ENCODE data around the gene CLDN22.

CLDN22 gene

DNA sequence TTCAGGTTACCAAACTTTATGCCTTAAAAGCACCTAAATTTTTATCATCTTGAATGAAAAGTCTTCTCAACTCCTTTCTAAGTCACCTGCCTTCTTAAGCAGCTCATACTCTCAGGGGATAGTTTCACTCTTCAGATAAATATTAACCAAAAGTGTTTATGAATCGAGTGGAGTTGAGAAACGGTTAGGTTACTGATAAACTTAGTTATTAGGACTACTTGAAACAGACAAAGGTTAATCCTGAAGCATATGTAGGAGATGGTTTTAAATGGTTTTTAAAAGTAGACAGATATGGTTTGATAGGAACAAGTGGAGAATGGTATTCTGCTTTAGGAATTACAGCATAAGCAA, 32.8 kb downstream of the CLDN22 start:
- TF ChIP-seq, protein P1, sequence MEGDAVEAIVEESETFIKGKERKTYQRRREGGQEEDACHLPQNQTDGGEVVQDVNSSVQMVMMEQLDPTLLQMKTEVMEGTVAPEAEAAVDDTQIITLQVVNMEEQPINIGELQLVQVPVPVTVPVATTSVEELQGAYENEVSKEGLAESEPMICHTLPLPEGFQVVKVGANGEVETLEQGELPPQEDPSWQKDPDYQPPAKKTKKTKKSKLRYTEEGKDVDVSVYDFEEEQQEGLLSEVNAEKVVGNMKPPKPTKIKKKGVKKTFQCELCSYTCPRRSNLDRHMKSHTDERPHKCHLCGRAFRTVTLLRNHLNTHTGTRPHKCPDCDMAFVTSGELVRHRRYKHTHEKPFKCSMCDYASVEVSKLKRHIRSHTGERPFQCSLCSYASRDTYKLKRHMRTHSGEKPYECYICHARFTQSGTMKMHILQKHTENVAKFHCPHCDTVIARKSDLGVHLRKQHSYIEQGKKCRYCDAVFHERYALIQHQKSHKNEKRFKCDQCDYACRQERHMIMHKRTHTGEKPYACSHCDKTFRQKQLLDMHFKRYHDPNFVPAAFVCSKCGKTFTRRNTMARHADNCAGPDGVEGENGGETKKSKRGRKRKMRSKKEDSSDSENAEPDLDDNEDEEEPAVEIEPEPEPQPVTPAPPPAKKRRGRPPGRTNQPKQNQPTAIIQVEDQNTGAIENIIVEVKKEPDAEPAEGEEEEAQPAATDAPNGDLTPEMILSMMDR (IDR thresholded peaks at IDR 0.05; ENCODE audit: control extremely low read depth, extremely low read depth, low read depth, missing control alignments): no peak
- ChIA-PET POLR2A (no interaction called here), CTCF (interaction anchor here (1.7 kb wide), 1 partner anchor 25 kb away, joined by 6 read pairs; no protein-coding TSS in a partner anchor)
- DNase-seq (ENCODE audit: extremely low spot score): no peak

GRCh38 chr4:183286590-183287308, 33.3 kb downstream of the CLDN22 start:
- TF ChIP-seq, protein P1 (IDR thresholded peaks at IDR 0.05; ENCODE audit: control extremely low read depth, extremely low read depth, low read depth, missing control alignments): no peak
- DNase-seq (ENCODE audit: extremely low spot score): no peak
- ChIA-PET CTCF (interaction anchor here (1.7 kb wide), 1 partner anchor 25 kb away, joined by 6 read pairs; no protein-coding TSS in a partner anchor), POLR2A (no interaction called here)

DNA sequence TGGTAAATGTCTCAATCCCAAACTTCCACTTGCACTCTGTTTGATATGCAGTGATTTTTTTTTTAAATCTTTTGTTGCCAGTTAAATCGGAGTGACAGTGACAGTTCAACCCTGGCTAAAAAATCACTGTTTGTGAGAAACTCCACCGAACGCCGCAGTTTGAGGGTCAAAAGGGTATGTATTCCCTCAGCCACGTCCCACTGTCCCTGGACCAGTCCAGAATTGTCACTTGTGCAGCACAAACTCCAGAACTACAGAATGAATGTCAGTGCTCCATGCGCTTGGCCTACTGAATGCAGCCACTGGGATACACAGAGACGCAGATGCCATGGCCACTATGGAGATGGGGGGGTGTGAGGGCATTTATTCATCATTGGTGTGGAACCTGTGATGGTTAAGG, 34.2 kb downstream of the CLDN22 start:
- POLR2A ChIA-PET: no interaction called here
- CTCF ChIA-PET: interaction anchor here (1.7 kb wide), 1 partner anchor 24 kb away, joined by 6 read pairs; no protein-coding TSS in a partner anchor
- no peak for DNase-seq (ENCODE audit: extremely low spot score)
- TF ChIP-seq, protein P1 (IDR thresholded peaks at IDR 0.05; ENCODE audit: control extremely low read depth, extremely low read depth, low read depth, missing control alignments): no peak

DNA sequence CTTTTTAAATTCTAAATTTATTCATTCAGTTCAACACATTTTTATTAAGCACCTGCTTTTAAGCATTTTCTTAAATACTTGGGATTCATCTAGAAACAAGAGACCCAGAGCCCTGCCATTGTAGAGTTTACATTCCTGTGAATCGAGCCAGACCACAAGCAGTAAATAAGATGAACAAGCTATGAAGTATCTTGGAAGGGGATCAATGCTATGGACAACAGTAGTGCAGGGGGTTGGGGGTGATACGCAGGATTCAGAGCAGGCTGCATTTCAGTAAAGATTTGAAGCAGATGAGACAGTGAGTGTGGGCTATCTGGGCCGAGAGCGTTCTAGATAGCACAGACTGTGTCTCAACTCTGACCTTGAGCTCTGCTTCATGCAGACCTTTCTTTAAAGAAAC, 35.1 kb downstream of the CLDN22 start:
- TF ChIP-seq, protein P1 (IDR thresholded peaks at IDR 0.05; ENCODE audit: control extremely low read depth, extremely low read depth, low read depth, missing control alignments): no peak
- DNase-seq (ENCODE audit: extremely low spot score): no peak
- POLR2A ChIA-PET: no interaction called here
- CTCF ChIA-PET: no interaction called here

GRCh38 chr4:183284258-183284785, 35.8 kb downstream of the CLDN22 start:
- POLR2A ChIA-PET: no interaction called here
- CTCF ChIA-PET: no interaction called here
- no peak for DNase-seq (ENCODE audit: extremely low spot score)

DNA sequence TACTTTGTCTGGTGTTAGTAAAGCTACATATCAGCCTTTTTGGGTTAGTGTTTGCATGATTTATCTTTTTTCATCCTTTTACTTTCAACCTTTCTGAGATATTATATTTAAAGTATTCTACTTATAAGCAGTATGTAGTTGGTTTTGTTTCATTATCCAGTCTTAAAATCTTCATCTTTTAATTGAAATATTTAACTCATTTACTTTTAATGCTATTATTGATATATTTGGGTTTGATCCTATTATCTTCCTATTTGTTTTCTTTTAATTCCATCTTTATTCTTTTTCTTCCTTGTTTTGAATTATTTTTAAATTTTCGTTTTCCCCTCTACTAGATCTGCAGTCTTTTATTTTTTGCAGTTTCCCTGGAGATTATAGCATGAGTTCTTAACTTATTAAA, 44.0 kb downstream of the CLDN22 start:
- TF ChIP-seq, protein P1 (IDR thresholded peaks at IDR 0.05; ENCODE audit: control extremely low read depth, extremely low read depth, low read depth, missing control alignments): no peak
- CTCF ChIA-PET: interaction anchor here (1.1 to 1.4 kb wide), 2 partner anchors 14 to 339 kb away, joined by 3 read pairs; no protein-coding TSS in a partner anchor
- POLR2A ChIA-PET: no interaction called here
- no peak for DNase-seq (ENCODE audit: extremely low spot score)

More at GRCh38 chr4:183284258-183284785, 35.8 kb downstream of the CLDN22 start:
- TF ChIP-seq, protein P1 (IDR thresholded peaks at IDR 0.05; ENCODE audit: control extremely low read depth, extremely low read depth, low read depth, missing control alignments): no peak

All from GM10248 (cell line).